HCT116 (cell line): ENCODE results near the gene EIF2AK2. TPM values are rescaled to one million over a fixed set of nuclear protein-coding genes. Genes with fewer than 3 reads are reported as not detected.

Experiments
- ATAC-seq: fragments of 200-7000 bp; cut with Tn5 transposase; 2 replicates; pipeline ENCODE4 v1.9.1; 2020; ENCODE audit warnings: mild to moderate bottlenecking, moderate library complexity
- BruUV-seq: library from RNA; stranded (reverse); fragments of 400-500 nt; replicated peaks from 2 replicates; lab custom pipeline; 2021; lab: Mats Ljungman, UMichigan
- CTCF ChIA-PET: fragments of 300-600 bp; sonication (Branson Sonifier 250); formaldehyde crosslinking; loops from one replicate; lab custom pipeline; 2021; ENCODE audit warnings: antibody characterized with exemption; lab: Charles Lee
- POLR2A ChIA-PET: fragments of 300-600, 350-600 bp; sonication (Branson Sonifier 250); formaldehyde crosslinking; loops from one replicate; lab custom pipeline; 2021; ENCODE audit warnings: antibody characterized with exemption; lab: Charles Lee
- RAD21 ChIA-PET, 2 experiments: fragments of 300-600 bp; sonication (Branson Sonifier 250); formaldehyde crosslinking; loops; one replicate each; lab custom pipeline; 2023; ENCODE audit warnings: low total read pairs in 2 of 2; ENCODE audit not compliant: uncharacterized antibody in 2 of 2, unreplicated experiment in 2 of 2, low non-redundant PET in 1 of 2; lab: Charles Lee
- DNase-seq: peaks from one replicate; pipeline ENCODE4 v3.0.0-alpha.2; 2010; ENCODE audit warnings: low read depth, low spot score
- H2AFZ ChIP-seq: fragments of 200-600 bp; shearing (Covaris generic), sonication (generic); 2 replicates; pipeline ENCODE4 v1.6.1; 2017; ENCODE audit warnings: low read depth, mixed run types, mixed read lengths, antibody characterized with exemption, low read length; ENCODE audit not compliant: poor library complexity, severe bottlenecking
- H3K27ac ChIP-seq: 2 replicates; pipeline ENCODE4 v1.5.1; 2012; ENCODE audit warnings: low read depth, low read length
- H3K27me3 ChIP-seq: fragments of 200-600 bp; sonication (generic); 2 replicates; pipeline ENCODE4 v1.6.1; 2016; ENCODE audit warnings: mixed run types, low read length, mixed read lengths; ENCODE audit not compliant: insufficient read depth
- H3K36me3 ChIP-seq, 2 experiments: fragments of 200-500 bp in 1 of 2; fragments of 200-600 bp in 1 of 2; sonication (Bioruptor generic) in 1 of 2; sonication (generic) in 1 of 2; 2 replicates each; pipeline versions ENCODE4 v1.5.1 to v1.6.1; 2014 to 2016; ENCODE audit warnings: low read length in 2 of 2, inconsistent platforms in 1 of 2, mixed read lengths in 1 of 2, mixed run types in 1 of 2; ENCODE audit not compliant: insufficient read depth in 2 of 2, control insufficient read depth in 1 of 2
- H3K4me1 ChIP-seq, 2 experiments: fragments of 200-600 bp in 1 of 2; sonication (generic) in 1 of 2; 2 replicates each; pipeline versions ENCODE4 v1.5.1 to v1.6.1; 2012 to 2017; ENCODE audit warnings: low read length in 2 of 2, inconsistent platforms in 1 of 2, mild to moderate bottlenecking in 1 of 2, mixed read lengths in 1 of 2, mixed run types in 1 of 2, moderate library complexity in 1 of 2; ENCODE audit not compliant: insufficient read depth in 2 of 2, control insufficient read depth in 1 of 2
- H3K4me2 ChIP-seq: fragments of 200-600 bp; sonication (generic); 2 replicates; pipeline ENCODE4 v1.6.1; 2017; ENCODE audit warnings: mixed run types, low read length, mixed read lengths
- H3K4me3 ChIP-seq, 2 experiments: fragments of 200-600 bp in 1 of 2; sonication (generic) in 1 of 2; replicated peaks in 1 of 2; 2 replicates each; pipeline ENCODE4 v1.5.1; 2011 to 2016; ENCODE audit warnings: low read length in 2 of 2, control low read depth in 1 of 2, low read depth in 1 of 2, mild to moderate bottlenecking in 1 of 2, mixed read lengths in 1 of 2, mixed run types in 1 of 2
- H3K79me2 ChIP-seq: fragments of 200-600 bp; sonication (generic); 2 replicates; pipeline ENCODE4 v1.6.1; 2017; ENCODE audit warnings: mild to moderate bottlenecking, mixed run types, low read length, moderate library complexity, mixed read lengths; ENCODE audit not compliant: insufficient read depth
- H3K9ac ChIP-seq: fragments of 200-600 bp; sonication (generic); 2 replicates; pipeline ENCODE4 v1.6.1; 2016; ENCODE audit warnings: low read length, mixed read lengths
- H3K9me2 ChIP-seq: fragments of 200-600 bp; sonication (generic), shearing (Covaris generic); 2 replicates; pipeline ENCODE4 v1.6.1; 2017; ENCODE audit warnings: mixed run types, mild to moderate bottlenecking, moderate library complexity; ENCODE audit not compliant: insufficient read depth
- H3K9me3 ChIP-seq, 2 experiments: fragments of 200-500 bp in 1 of 2; fragments of 200-600 bp in 1 of 2; sonication (Bioruptor generic) in 1 of 2; sonication (generic) in 1 of 2; 2 replicates each; pipeline ENCODE4 v1.6.1; 2014 to 2017; ENCODE audit warnings: low read length in 2 of 2, mixed read lengths in 2 of 2, inconsistent platforms in 1 of 2, low read depth in 1 of 2, mild to moderate bottlenecking in 1 of 2, mixed run types in 1 of 2, moderate library complexity in 1 of 2; ENCODE audit not compliant: control insufficient read depth in 1 of 2, insufficient read depth in 1 of 2
- H4K20me1 ChIP-seq: fragments of 200-600 bp; sonication (generic), shearing (Covaris generic); 2 replicates; pipeline ENCODE4 v1.6.1; 2017; ENCODE audit warnings: mixed run types, mild to moderate bottlenecking, moderate library complexity; ENCODE audit not compliant: insufficient read depth
- CEBPB ChIP-seq: IDR thresholded peaks from 2 replicates; pipeline ENCODE4 v1.6.1; 2012; ENCODE audit warnings: low read depth
- ELF1 ChIP-seq: IDR thresholded peaks from 2 replicates; pipeline ENCODE4 v1.6.1; 2012; ENCODE audit warnings: low read depth, borderline replicate concordance
- EZH2 ChIP-seq: fragments of 200-600 bp; sonication (generic); IDR thresholded peaks from 2 replicates; pipeline ENCODE4 v1.6.1; 2017; ENCODE audit warnings: antibody characterized with exemption, mixed run types
- FOSL1 ChIP-seq: IDR thresholded peaks from 2 replicates; pipeline ENCODE4 v1.6.1; 2012; ENCODE audit warnings: low read depth
- JUND ChIP-seq: IDR thresholded peaks from 2 replicates; pipeline ENCODE4 v1.6.1; 2012
- POLR2AphosphoS5 ChIP-seq: IDR thresholded peaks from 2 replicates; pipeline ENCODE4 v1.6.1; 2011; ENCODE audit warnings: mild to moderate bottlenecking, low read depth, low read length, moderate library complexity
- SIN3A ChIP-seq: IDR thresholded peaks from 2 replicates; pipeline ENCODE4 v1.6.1; 2012; ENCODE audit warnings: low read depth
- SRF ChIP-seq: IDR thresholded peaks from 2 replicates; pipeline ENCODE4 v1.6.1; 2012; ENCODE audit warnings: low read depth
- TCF7L2 ChIP-seq: IDR thresholded peaks from 2 replicates; pipeline ENCODE4 v1.7.0; 2011; ENCODE audit warnings: borderline replicate concordance, inconsistent platforms; ENCODE audit not compliant: insufficient read depth, insufficient read length; ENCODE audit errors: extremely low read depth
- YY1 ChIP-seq: IDR thresholded peaks from 2 replicates; pipeline ENCODE4 v1.6.1; 2011; ENCODE audit warnings: low read length, low read depth, moderate library complexity, mild to moderate bottlenecking; ENCODE audit not compliant: insufficient replicate concordance; ENCODE audit errors: extremely low read depth
- ZNF274 ChIP-seq: fragments of 200-500 bp; sonication (Bioruptor generic); IDR thresholded peaks from 2 replicates; pipeline ENCODE4 v1.6.1; 2014; ENCODE audit warnings: mild to moderate bottlenecking, low read depth, low read length, inconsistent platforms
- intact Hi-C: fragments of 100-400 bp; cut with micrococcal nuclease; formaldehyde crosslinking; loops from 2 replicates; pipeline ENCODE4 v1.10.0; 2022
- total RNA-seq: library from RNA; stranded (reverse); gene quantifications from one replicate; pipeline ENCODE4 v1.2.1, GENCODE V29; 2021; ENCODE audit not compliant: unreplicated experiment
- TF ChIP-seq, protein P1 (sequence below): IDR thresholded peaks from 2 replicates; pipeline ENCODE4 v1.6.1; 2011; ENCODE audit warnings: mild to moderate bottlenecking, low read length, moderate library complexity; ENCODE audit not compliant: insufficient replicate concordance; ENCODE audit errors: extremely low read depth
- TF ChIP-seq, protein P2 (sequence below), 3 experiments: fragments of 200-600 bp in 1 of 3; sonication (generic) in 1 of 3; IDR thresholded peaks in 2 of 3; conservative IDR thresholded peaks in 1 of 3; 2 replicates each; pipeline ENCODE4 v1.5.1; 2012 to 2017; ENCODE audit warnings: low read depth in 2 of 3, low read length in 2 of 3, antibody characterized with exemption in 1 of 3, borderline replicate concordance in 1 of 3, control low read depth in 1 of 3, mild to moderate bottlenecking in 1 of 3, mixed read lengths in 1 of 3, mixed run types in 1 of 3, moderate library complexity in 1 of 3; ENCODE audit not compliant: insufficient read depth in 1 of 3
- TF ChIP-seq, protein P3 (sequence below): IDR thresholded peaks from 2 replicates; pipeline ENCODE4 v1.6.1; 2012

The EIF2AK2 gene
- total RNA-seq, 1 experiment from 2014 or later: 40.7 TPM

DNA sequence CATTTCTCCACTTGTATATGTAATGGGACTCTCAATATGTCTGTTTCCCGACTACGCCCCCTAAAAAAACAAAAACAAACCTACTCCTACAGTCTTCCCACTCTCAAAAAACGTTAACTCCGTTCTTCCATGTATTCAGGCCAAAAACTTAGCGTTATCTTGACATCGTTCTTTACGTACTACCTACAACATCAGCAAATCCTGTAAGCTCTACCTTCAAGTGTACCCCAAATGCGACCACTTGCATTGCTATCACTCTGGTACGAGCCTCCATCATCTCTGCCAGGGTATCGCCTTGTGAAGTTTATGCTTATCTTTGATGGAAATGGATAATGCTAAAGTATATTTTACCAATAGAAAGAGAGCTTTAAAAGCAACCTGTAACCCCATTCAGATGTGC is 72.0 kb downstream of the EIF2AK2 start:
- Histone ChIP-seq H3K9me3 (no peaks in the 10 kb centered on the region), H3K4me1 (peaks cover 0 to 20% of the 10 kb centered on the region in 2 experiments; a peak in 3 of 4 replicates), H3K36me3 (no peaks in the 10 kb centered on the region), H3K9ac (peak overlapping the region; percentile 64), H3K4me3 (peak overlapping the region; percentile 91 to 94), H3K27me3 (no peaks in the 10 kb centered on the region), H3K79me2 (peaks cover 9% of the 10 kb centered on the region; the same call in 1 of the 2 replicates), H3K9me2 (no peaks in the 10 kb centered on the region), H2AFZ (no peak overlapping the region), H3K4me2 (peak overlapping the region; percentile 82), H4K20me1 (no peaks in the 10 kb centered on the region), H3K27ac (no peak overlapping the region)
- DNase-seq (no peak), ATAC-seq (no peak)
- RAD21 ChIA-PET: no interaction called here
- TF ChIP-seq ELF1 (no peak), YY1 (no peak)
- intact Hi-C loops: no loop called here
- CTCF ChIA-PET: no interaction called here
- POLR2A ChIA-PET: no interaction called here
- TSS peak; percentile 65 for BruUV-seq

DNA sequence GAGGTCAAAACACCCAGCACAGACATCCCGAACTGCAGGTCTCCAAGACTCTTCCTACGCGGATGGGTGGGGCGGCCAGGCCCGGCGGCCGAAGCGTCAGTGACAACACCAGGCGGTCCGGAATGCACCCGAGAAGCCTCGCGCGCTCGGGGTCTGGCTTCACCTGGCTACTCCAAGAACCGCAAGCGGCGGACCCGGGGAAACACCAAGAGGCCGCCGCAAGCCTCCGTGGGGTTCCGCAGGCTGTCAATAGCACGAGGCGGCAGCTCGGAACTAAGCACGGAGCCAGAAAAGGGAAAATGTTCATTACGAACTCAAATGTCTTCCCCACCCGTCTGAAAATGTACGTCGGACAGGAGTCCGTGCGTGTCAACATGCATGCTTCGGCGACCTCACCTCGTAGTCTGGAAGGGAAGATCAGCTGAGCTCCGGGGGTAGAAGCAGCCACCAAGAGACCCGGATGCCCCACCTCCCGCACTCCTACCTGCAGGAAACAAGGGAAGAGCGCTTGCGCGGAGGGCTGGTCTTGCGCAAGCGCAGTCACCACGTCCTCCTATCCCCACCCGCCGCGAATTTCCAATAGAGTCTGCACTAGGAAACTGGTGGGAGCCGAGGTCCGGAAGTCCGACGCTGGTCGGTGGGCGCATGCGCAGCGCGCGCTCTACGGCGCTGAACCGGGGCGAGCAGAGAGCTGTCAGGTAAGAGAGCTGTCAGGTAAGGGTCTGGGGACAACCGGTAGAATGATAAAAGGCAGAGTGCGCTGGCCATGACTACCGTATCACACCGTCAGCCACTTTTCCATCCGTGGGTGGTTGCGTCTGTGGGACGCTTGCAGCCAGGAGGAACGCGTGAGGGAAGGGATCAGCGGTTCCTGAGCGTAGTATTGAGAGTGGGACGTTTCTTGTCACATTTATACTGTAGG is 72.6 kb downstream of the EIF2AK2 start, which contains the start of the genes GPATCH11 and HEATR5B:
Gene GPATCH11 (plus strand): TSS at position 646 of the 922 bp plus-strand sequence. CDS start 3,864 bp downstream, outside the sequence.
Gene HEATR5B (minus strand): TSS at position 500 of the 922 bp plus-strand sequence. CDS start 958 bp downstream, outside the sequence.
- RAD21 ChIA-PET: no interaction called here
- Histone ChIP-seq H3K79me2 (peaks cover 9% of the 10 kb centered on the region; the same call in 1 of the 2 replicates), H3K27ac (peak within 1 kb of the TSS; percentile 41), H3K9ac (peak within 1 kb of the TSS; percentile 64), H3K4me1 (peaks cover 0 to 20% of the 10 kb centered on the region in 2 experiments; a peak in 3 of 4 replicates), H3K9me3 (no peaks in the 10 kb centered on the region), H3K36me3 (no peaks in the 10 kb centered on the region), H3K4me3 (peak within 1 kb of the TSS; percentile 91 to 94), H4K20me1 (no peaks in the 10 kb centered on the region), H3K9me2 (no peaks in the 10 kb centered on the region), H3K4me2 (peak within 1 kb of the TSS; percentile 82), H3K27me3 (no peaks in the 10 kb centered on the region), H2AFZ (no peak within 1 kb of the TSS)
- ATAC-seq (peak; percentile 95), DNase-seq (peak; percentile 95)
- CTCF ChIA-PET: no interaction called here
- POLR2A ChIA-PET: no interaction called here
- BruUV-seq: TSS peak; percentile 55
- intact Hi-C loops: no loop called here
- TF ChIP-seq, protein P1, sequence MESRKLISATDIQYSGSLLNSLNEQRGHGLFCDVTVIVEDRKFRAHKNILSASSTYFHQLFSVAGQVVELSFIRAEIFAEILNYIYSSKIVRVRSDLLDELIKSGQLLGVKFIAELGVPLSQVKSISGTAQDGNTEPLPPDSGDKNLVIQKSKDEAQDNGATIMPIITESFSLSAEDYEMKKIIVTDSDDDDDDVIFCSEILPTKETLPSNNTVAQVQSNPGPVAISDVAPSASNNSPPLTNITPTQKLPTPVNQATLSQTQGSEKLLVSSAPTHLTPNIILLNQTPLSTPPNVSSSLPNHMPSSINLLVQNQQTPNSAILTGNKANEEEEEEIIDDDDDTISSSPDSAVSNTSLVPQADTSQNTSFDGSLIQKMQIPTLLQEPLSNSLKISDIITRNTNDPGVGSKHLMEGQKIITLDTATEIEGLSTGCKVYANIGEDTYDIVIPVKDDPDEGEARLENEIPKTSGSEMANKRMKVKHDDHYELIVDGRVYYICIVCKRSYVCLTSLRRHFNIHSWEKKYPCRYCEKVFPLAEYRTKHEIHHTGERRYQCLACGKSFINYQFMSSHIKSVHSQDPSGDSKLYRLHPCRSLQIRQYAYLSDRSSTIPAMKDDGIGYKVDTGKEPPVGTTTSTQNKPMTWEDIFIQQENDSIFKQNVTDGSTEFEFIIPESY: no peak
- TF ChIP-seq EZH2 (no peak), POLR2AphosphoS5 (peak; percentile 75), JUND (no peak), TCF7L2 (no peak), CEBPB (no peak), FOSL1 (peak; percentile 16; the same call in 1 of the 2 replicates), SIN3A (peak; percentile 83), SRF (no peak), ZNF274 (no peak)
- TF ChIP-seq, protein P2, sequence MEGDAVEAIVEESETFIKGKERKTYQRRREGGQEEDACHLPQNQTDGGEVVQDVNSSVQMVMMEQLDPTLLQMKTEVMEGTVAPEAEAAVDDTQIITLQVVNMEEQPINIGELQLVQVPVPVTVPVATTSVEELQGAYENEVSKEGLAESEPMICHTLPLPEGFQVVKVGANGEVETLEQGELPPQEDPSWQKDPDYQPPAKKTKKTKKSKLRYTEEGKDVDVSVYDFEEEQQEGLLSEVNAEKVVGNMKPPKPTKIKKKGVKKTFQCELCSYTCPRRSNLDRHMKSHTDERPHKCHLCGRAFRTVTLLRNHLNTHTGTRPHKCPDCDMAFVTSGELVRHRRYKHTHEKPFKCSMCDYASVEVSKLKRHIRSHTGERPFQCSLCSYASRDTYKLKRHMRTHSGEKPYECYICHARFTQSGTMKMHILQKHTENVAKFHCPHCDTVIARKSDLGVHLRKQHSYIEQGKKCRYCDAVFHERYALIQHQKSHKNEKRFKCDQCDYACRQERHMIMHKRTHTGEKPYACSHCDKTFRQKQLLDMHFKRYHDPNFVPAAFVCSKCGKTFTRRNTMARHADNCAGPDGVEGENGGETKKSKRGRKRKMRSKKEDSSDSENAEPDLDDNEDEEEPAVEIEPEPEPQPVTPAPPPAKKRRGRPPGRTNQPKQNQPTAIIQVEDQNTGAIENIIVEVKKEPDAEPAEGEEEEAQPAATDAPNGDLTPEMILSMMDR (IDR thresholded peaks at IDR 0.05 in 2 of 3, conservative IDR thresholded peaks at IDR 0.05 in 1 of 3; ENCODE audit: borderline replicate concordance in 1 of 3, insufficient read depth in 1 of 3, low read depth in 2 of 3, low read length in 2 of 3): no peak
- TF ChIP-seq, protein P3, sequence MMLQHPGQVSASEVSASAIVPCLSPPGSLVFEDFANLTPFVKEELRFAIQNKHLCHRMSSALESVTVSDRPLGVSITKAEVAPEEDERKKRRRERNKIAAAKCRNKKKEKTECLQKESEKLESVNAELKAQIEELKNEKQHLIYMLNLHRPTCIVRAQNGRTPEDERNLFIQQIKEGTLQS: no peak
